ENCODE results near the gene GATA1.

GRCh38 chrX:48835524-48836329 lies 49.3 kb downstream of the GATA1 start, which contains the start of gene PCSK1N:
- TF ChIP-seq CTCF (IDR thresholded peaks at IDR 0.05; ENCODE audit: poor library complexity) (no peak), EZH2 (IDR thresholded peaks at IDR 0.05; ENCODE audit: borderline replicate concordance) (no peak)

Data from hepatocyte (in vitro differentiated cells).